ENCODE data around the gene TAGAP. TPM values are rescaled to one million over a fixed set of nuclear protein-coding genes. Genes with fewer than 3 reads are reported as not detected.

TAGAP gene
- total and polyA plus RNA-seq, 2 of the 8 experiments (the other 6 are each of a cell fraction or from before 2014, with no cell fraction given), result not detected

GRCh38 chr6:159043947-159044346, 844 bp downstream of the TAGAP start:
- H4K5ac ChIP-seq (ENCODE audit: insufficient read length, low read depth, low read length), result no peak overlapping the region
- POLR2A ChIA-PET (ENCODE audit: partially characterized antibody), result interaction anchor here (1.3 kb wide), 1 partner anchor 66 kb away, joined by 4 read pairs; no protein-coding TSS in a partner anchor
- TF ChIP-seq, protein P1, sequence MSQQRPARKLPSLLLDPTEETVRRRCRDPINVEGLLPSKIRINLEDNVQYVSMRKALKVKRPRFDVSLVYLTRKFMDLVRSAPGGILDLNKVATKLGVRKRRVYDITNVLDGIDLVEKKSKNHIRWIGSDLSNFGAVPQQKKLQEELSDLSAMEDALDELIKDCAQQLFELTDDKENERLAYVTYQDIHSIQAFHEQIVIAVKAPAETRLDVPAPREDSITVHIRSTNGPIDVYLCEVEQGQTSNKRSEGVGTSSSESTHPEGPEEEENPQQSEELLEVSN (IDR thresholded peaks at IDR 0.05), result no peak
- TF ChIP-seq MAFK (IDR thresholded peaks at IDR 0.05; ENCODE audit: low read depth, low read length) (no peak), EGR1 (IDR thresholded peaks at IDR 0.05; ENCODE audit: borderline replicate concordance, low read depth, low read length) (no peak), GTF2F1 (IDR thresholded peaks at IDR 0.05; ENCODE audit: borderline replicate concordance, low read depth, low read length) (no peak), SIX5 (IDR thresholded peaks at IDR 0.05; ENCODE audit: low read depth, low read length) (no peak), JUND (IDR thresholded peaks at IDR 0.05; ENCODE audit: low read length) (no peak), KDM5A (IDR thresholded peaks at IDR 0.05; ENCODE audit: low read length) (no peak), CTCF (IDR thresholded peaks at IDR 0.05; ENCODE audit: control extremely low read depth in 1 of 3, insufficient read depth in 1 of 3, low read depth in 1 of 3, low read length in 3 of 3) (no peak), CBX8 (IDR thresholded peaks at IDR 0.05; ENCODE audit: borderline replicate concordance, low read depth, low read length) (no peak), GABPA (IDR thresholded peaks at IDR 0.05; ENCODE audit: borderline replicate concordance, insufficient read depth, low read length) (no peak), CEBPB (IDR thresholded peaks at IDR 0.05; ENCODE audit: low read depth, low read length) (no peak), RFX5 (IDR thresholded peaks at IDR 0.05; ENCODE audit: borderline replicate concordance, low read depth, low read length) (no peak)

More at GRCh38 chr6:159043947-159044346, 844 bp downstream of the TAGAP start:
- no peak overlapping the region for H2AK5ac ChIP-seq (ENCODE audit: low read depth, low read length)
- no peaks in the 10 kb centered on the region for H3K23me2 ChIP-seq (ENCODE audit: low read depth, low read length)
- no peak overlapping the region for H3K4me2 ChIP-seq (ENCODE audit: insufficient read depth in 1 of 2, low read depth in 2 of 2, low read length in 2 of 2)
- FAIRE-seq, result no peak
- WGBS, 2 experiments (ENCODE audit: extremely low coverage in 1 of 2, insufficient coverage in 1 of 2, insufficient read length in 1 of 2, insufficient replicate concordance in 2 of 2, low coverage in 1 of 2, low lambda C conversion rate in 2 of 2, missing lambda C conversion rate in 1 of 2), result 83% methylated on average over 7 of the region's 7 CpGs; no CpG with 5 or more reads in 1 of the 2 experiments
- no peak overlapping the region for H3K56ac ChIP-seq (replicated peaks; ENCODE audit: insufficient read length, low read depth, low read length)
- no peak overlapping the region for H3K9ac ChIP-seq (replicated peaks in 1 of 4; ENCODE audit: extremely low read depth in 1 of 4, low read depth in 3 of 4, low read length in 3 of 4)
- no peak overlapping the region for H3K4me3 ChIP-seq (ENCODE audit: extremely low read depth in 1 of 4, insufficient read depth in 2 of 4, low read depth in 3 of 4, low read length in 4 of 4)
- H3K4ac ChIP-seq (replicated peaks; ENCODE audit: insufficient read length, low read depth, low read length), result no peak overlapping the region
- H3K27me3 ChIP-seq (replicated peaks in 1 of 4; ENCODE audit: control insufficient read depth in 3 of 4, extremely low read depth in 1 of 4, insufficient read depth in 3 of 4, low read length in 3 of 4), result no peaks in the 10 kb centered on the region
- H2BK120ac ChIP-seq (replicated peaks; ENCODE audit: low read depth, low read length), result no peak overlapping the region
- no peak overlapping the region for H4K8ac ChIP-seq (ENCODE audit: extremely low read depth, insufficient read depth, low read length)
- no peaks in the 10 kb centered on the region for H4K20me1 ChIP-seq (replicated peaks in 1 of 2; ENCODE audit: control insufficient read depth in 1 of 2, insufficient read depth in 2 of 2, low read length in 2 of 2)
- no peaks in the 10 kb centered on the region for H3K9me3 ChIP-seq (ENCODE audit: insufficient read depth in 2 of 2, low read depth in 1 of 2, low read length in 1 of 2)
- H2AFZ ChIP-seq (ENCODE audit: low read length), result no peak overlapping the region
- H3K79me1 ChIP-seq (ENCODE audit: low read depth, low read length), result no peaks in the 10 kb centered on the region
- no peak overlapping the region for H4K91ac ChIP-seq (replicated peaks; ENCODE audit: insufficient read length, low read length)
- H3K23ac ChIP-seq (ENCODE audit: insufficient read length), result no peak overlapping the region
- H2BK5ac ChIP-seq (ENCODE audit: low read depth, low read length), result no peak overlapping the region
- no peak overlapping the region for H2BK20ac ChIP-seq (ENCODE audit: low read length)
- H3K14ac ChIP-seq (ENCODE audit: insufficient read length), result no peak overlapping the region
- no peak for DNase-seq (ENCODE audit: low read depth in 1 of 2, low spot score in 2 of 2)
- H3K79me2 ChIP-seq (ENCODE audit: control insufficient read depth in 1 of 2, insufficient read depth in 2 of 2, low read length in 2 of 2), result no peaks in the 10 kb centered on the region
- no peak overlapping the region for H2BK15ac ChIP-seq (ENCODE audit: low read length)
- no peak overlapping the region for H3K27ac ChIP-seq (ENCODE audit: low read depth, low read length)
- H3K4me1 ChIP-seq (replicated peaks in 1 of 4; ENCODE audit: control insufficient read depth in 3 of 4, insufficient read depth in 4 of 4, low read length in 3 of 4), result no peaks in the 10 kb centered on the region; a peak in 1 of 7 replicates
- H2BK12ac ChIP-seq (ENCODE audit: low read depth, low read length), result no peak overlapping the region
- no peak overlapping the region for H3K18ac ChIP-seq (ENCODE audit: extremely low read depth, low read length)
- H3K36me3 ChIP-seq (ENCODE audit: control insufficient read depth in 2 of 4, insufficient read depth in 4 of 4, low read length in 3 of 4), result no peaks in the 10 kb centered on the region
- CTCF ChIA-PET (ENCODE audit: partially characterized antibody), result interaction anchor here (0.6 to 11.7 kb wide), 12 partner anchors 8 to 772 kb away, joined by 3 to 144 read pairs (median 6); no protein-coding TSS in a partner anchor
